Chondrocyte (in vitro differentiated cells): ENCODE data around the gene ITPR3. TPM values are rescaled to one million over a fixed set of nuclear protein-coding genes. Genes with fewer than 3 reads are reported as not detected.

ENCODE experiments used
- DNase-seq: peaks from one replicate; pipeline ENCODE4 v3.0.0; 2021; ENCODE audit warnings: mixed read lengths, low spot score
- H3K27ac Mint-ChIP-seq: one replicate; pipeline ENCODE4 v1.8.0; 2021; ENCODE audit warnings: mild to moderate bottlenecking, moderate library complexity, mixed read lengths; ENCODE audit not compliant: unreplicated experiment
- H3K27me3 Mint-ChIP-seq: 2 replicates; pipeline ENCODE4 v1.8.0; 2021; ENCODE audit warnings: low read depth, mixed read lengths
- H3K36me3 Mint-ChIP-seq: 2 replicates; pipeline ENCODE4 v1.8.0; 2021; ENCODE audit warnings: low read depth, mixed read lengths
- H3K4me1 Mint-ChIP-seq: 2 replicates; pipeline ENCODE4 v1.8.0; 2021; ENCODE audit warnings: low read depth, mild to moderate bottlenecking, mixed read lengths
- H3K4me3 Mint-ChIP-seq: one replicate; pipeline ENCODE4 v1.8.0; 2021; ENCODE audit warnings: mild to moderate bottlenecking, moderate library complexity, mixed read lengths; ENCODE audit not compliant: unreplicated experiment
- H3K9me3 Mint-ChIP-seq: 2 replicates; pipeline ENCODE4 v1.8.0; 2021; ENCODE audit warnings: low read depth, mixed read lengths
- CTCF ChIP-seq: fragments of 200-600 bp; sonication (generic); IDR thresholded peaks from 2 replicates; pipeline ENCODE4 v1.5.0; 2021; ENCODE audit warnings: antibody characterized with exemption, mild to moderate bottlenecking, moderate library complexity
- total RNA-seq: library from RNA; stranded (reverse); gene quantifications from 3 replicates; pipeline ENCODE4 v1.2.1, GENCODE V29; 2021

ITPR3 gene
- total RNA-seq, 1 donor from 2014 or later: 10.0 TPM

DNA sequence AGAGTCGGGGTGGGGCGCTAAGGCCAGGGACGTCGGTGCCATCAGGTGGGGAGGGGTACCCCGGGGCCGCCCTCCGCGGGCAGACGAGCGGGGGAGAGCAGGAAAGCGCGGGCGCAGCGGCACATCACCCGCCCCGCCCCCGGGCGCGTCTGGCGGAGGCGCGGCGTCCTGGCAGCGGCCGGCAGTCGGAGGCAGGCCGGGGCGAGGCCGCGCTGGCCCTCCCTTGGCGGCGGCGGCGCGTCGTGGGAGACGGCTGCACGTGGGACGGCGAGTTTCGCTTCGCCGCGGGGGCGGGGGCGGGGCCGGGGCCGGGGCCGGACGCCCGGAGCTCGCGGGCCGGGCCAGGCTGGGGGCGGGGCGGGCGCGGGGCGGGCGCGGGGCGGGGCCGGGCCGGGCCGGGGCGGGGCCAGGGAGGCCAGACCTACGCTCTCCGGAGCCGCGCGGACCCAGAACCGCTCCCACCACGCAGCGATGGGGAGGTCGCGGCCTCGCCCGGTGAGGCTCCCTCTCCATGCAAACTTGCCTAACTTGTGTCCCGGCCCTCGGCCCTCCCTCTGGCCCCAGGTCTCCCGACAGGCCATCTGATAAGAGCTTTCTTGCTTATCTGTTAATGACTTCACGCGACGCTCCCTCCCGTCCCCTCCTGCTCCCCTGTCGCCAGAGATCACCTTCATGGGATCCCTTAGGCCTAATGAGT, 12.5 kb downstream of the ITPR3 start:
- DNase-seq: no peak
- Mint-ChIP-seq H3K4me1 (peaks cover 25% of the 10 kb centered on the region), H3K4me3 (peak overlapping the region; percentile 82), H3K27me3 (no peaks in the 10 kb centered on the region), H3K36me3 (peaks cover 2% of the 10 kb centered on the region), H3K9me3 (no peaks in the 10 kb centered on the region), H3K27ac (peak overlapping the region; percentile 59)
- no peak for TF ChIP-seq CTCF

DNA sequence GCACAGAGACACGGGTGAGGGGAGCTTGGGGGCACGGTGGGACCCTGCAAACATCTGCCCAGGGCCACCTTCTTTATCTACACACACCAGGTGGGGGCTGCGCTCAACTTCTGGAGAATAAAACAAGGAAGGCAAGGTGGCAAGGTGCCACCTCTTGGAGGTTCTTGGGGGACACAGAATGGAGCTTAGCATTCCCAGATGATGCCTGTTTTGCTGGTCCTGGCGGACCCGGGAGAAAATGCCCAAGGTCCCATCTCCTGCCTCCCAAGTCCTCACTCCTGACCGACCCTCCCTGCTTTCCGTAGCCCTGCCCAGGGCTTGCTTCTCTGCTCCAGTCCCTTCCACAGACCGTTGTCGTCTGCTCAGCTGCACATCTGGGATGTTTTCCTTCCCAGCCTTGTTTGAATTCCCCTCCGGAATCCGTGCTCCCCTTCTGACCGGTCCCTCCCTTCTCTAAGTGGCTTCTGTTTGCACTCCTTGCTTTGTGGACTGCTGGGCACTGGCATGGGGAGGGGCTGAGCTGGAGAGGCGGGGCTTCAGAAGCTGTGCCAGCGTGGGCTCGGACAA, 13.1 kb downstream of the ITPR3 start:
- peak overlapping the region; percentile 59 for H3K27ac Mint-ChIP-seq
- peaks cover 25% of the 10 kb centered on the region for H3K4me1 Mint-ChIP-seq
- H3K4me3 Mint-ChIP-seq: peak overlapping the region; percentile 82
- TF ChIP-seq CTCF: no peak
- H3K9me3 Mint-ChIP-seq: no peaks in the 10 kb centered on the region
- H3K36me3 Mint-ChIP-seq: peaks cover 2% of the 10 kb centered on the region
- no peaks in the 10 kb centered on the region for H3K27me3 Mint-ChIP-seq
- DNase-seq: no peak

- Mint-ChIP-seq H3K4me3 (no peak overlapping the region), H3K27me3 (no peaks in the 10 kb centered on the region), H3K27ac (no peak overlapping the region), H3K9me3 (no peaks in the 10 kb centered on the region), H3K36me3 (peaks cover 2% of the 10 kb centered on the region), H3K4me1 (peaks cover 25% of the 10 kb centered on the region)
- no peak for DNase-seq
- TF ChIP-seq CTCF: no peak
Measured at GRCh38 chr6:33634946-33635345, 13.8 kb downstream of the ITPR3 start.

- no peak overlapping the region for H3K27ac Mint-ChIP-seq
Measured at GRCh38 chr6:33636655-33637054, 15.5 kb downstream of the ITPR3 start.

GRCh38 chr6:33638556-33638955, 17.4 kb downstream of the ITPR3 start:
- no peak overlapping the region for H3K4me3 Mint-ChIP-seq
- DNase-seq: no peak
- TF ChIP-seq CTCF: no peak
- H3K27ac Mint-ChIP-seq: no peak overlapping the region
- H3K36me3 Mint-ChIP-seq: peaks cover 3% of the 10 kb centered on the region
- H3K9me3 Mint-ChIP-seq: no peaks in the 10 kb centered on the region
- H3K4me1 Mint-ChIP-seq: peaks cover 12% of the 10 kb centered on the region
- no peaks in the 10 kb centered on the region for H3K27me3 Mint-ChIP-seq

More at GRCh38 chr6:33636655-33637054, 15.5 kb downstream of the ITPR3 start:
- peaks cover 23% of the 10 kb centered on the region for H3K4me1 Mint-ChIP-seq
- no peaks in the 10 kb centered on the region for H3K9me3 Mint-ChIP-seq
- H3K27me3 Mint-ChIP-seq: no peaks in the 10 kb centered on the region
- peaks cover 2% of the 10 kb centered on the region for H3K36me3 Mint-ChIP-seq
- H3K4me3 Mint-ChIP-seq: no peak overlapping the region
- no peak for DNase-seq
- TF ChIP-seq CTCF: no peak
